ENCODE results near the gene MAPRE2. TPM values are rescaled to one million over a fixed set of nuclear protein-coding genes. Genes with fewer than 3 reads are reported as not detected.

Gene MAPRE2
- total RNA-seq, 4 donors from 2014 or later, result 21.8 to 57.7 (median 40.0) TPM

DNA sequence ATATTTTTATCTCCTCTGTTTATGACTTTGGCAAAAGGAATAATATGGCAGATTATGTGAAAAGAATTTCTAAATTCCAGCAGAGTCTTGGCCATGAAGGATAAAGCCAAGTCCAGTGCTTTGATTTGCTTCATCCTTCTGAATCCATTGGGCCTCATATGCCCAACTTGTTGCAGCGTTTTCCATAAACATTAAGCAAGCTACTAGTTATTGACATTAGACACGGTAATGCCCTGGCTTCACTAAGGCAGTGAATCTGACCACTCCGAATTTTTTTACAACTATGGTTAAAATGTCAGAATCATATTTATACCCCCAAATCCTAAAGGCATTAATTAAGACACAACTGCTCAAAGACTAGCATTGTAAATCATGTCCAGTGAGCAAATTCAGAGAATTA, 79.8 kb downstream of the MAPRE2 start:
- TF ChIP-seq, protein P1, sequence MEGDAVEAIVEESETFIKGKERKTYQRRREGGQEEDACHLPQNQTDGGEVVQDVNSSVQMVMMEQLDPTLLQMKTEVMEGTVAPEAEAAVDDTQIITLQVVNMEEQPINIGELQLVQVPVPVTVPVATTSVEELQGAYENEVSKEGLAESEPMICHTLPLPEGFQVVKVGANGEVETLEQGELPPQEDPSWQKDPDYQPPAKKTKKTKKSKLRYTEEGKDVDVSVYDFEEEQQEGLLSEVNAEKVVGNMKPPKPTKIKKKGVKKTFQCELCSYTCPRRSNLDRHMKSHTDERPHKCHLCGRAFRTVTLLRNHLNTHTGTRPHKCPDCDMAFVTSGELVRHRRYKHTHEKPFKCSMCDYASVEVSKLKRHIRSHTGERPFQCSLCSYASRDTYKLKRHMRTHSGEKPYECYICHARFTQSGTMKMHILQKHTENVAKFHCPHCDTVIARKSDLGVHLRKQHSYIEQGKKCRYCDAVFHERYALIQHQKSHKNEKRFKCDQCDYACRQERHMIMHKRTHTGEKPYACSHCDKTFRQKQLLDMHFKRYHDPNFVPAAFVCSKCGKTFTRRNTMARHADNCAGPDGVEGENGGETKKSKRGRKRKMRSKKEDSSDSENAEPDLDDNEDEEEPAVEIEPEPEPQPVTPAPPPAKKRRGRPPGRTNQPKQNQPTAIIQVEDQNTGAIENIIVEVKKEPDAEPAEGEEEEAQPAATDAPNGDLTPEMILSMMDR (IDR thresholded peaks at IDR 0.05), result no peak
- no peak for TF ChIP-seq POLR2A (IDR thresholded peaks at IDR 0.05)
- intact Hi-C loops (cut with DNase I; ENCODE audit: low total_unique reads), result no loop called here
- no peak for DNase-seq (ENCODE audit: low spot score in 2 of 2)
- no peak overlapping the region for H3K4me3 ChIP-seq (ENCODE audit: low read depth, poor library complexity, severe bottlenecking)
- 58 to 65% methylated on average over 3 of the region's 3 CpGs for WGBS, 2 donors

DNA sequence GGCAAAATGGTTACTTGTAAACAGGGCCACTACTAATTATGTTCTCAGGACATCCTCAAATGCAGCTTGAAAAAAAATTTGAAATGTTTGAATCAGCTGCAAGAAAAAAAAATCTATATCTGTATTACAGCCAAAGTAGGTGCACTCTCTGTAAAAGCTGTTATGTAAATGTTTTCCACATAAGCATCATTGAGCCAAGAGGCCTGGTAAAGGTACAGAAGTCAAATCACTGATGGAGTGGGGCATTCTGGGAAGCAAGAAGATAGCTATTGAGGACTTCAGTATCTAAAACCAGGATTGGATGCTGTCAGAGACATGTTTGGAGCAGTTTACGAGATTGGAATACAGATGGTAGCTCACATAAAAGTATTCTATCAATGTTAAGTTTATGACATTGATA, 80.3 kb downstream of the MAPRE2 start:
- WGBS, 2 donors, result 85 to 89% methylated on average over 1 of the region's 1 CpG
- no peak for TF ChIP-seq POLR2A (IDR thresholded peaks at IDR 0.05)
- intact Hi-C loops (cut with DNase I; ENCODE audit: low total_unique reads), result no loop called here
- DNase-seq (ENCODE audit: low spot score in 2 of 2), result no peak
- no peak overlapping the region for H3K4me3 ChIP-seq (ENCODE audit: low read depth, poor library complexity, severe bottlenecking)

DNA sequence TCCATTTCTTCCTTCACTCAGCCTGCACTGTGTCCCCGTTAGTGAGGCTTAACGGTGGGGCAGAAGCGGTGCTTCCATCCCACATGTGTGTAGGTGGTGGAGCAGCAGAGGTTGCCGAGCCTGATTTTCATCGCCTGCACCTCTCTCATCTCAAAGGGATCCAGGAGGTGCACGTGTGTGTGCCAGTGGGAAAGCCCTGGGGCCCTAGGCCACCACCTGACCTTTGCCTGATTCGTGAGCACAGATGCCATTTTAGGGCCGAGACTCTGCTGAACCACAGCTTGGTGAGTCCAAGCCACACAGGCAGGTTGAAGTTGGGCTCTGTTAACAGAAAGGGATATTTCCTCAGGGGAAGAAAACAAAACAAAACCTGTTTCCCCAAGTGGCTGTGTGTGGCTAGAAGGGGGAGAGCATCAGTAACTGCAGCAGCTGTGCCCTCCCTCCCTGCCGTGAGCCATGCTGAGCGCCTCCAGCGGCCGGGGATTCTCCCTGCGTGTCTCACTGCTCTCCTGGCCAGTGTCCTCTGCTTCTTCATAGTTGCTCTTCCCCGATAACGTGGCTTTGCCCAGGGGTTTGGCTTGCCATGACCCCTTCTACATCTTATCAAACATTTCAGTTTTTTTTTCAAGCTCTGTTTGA, 81.5 kb downstream of the MAPRE2 start:
- no peak for DNase-seq (ENCODE audit: low spot score in 2 of 2)
- no peak overlapping the region for H3K4me3 ChIP-seq (ENCODE audit: low read depth, poor library complexity, severe bottlenecking)
- intact Hi-C loops (cut with DNase I; ENCODE audit: low total_unique reads), result no loop called here
- no peak for TF ChIP-seq POLR2A (IDR thresholded peaks at IDR 0.05)
- TF ChIP-seq, protein P1 (IDR thresholded peaks at IDR 0.05), result no peak
- WGBS, 2 donors, result 64 to 75% methylated on average over 15 of the region's 15 CpGs

DNA sequence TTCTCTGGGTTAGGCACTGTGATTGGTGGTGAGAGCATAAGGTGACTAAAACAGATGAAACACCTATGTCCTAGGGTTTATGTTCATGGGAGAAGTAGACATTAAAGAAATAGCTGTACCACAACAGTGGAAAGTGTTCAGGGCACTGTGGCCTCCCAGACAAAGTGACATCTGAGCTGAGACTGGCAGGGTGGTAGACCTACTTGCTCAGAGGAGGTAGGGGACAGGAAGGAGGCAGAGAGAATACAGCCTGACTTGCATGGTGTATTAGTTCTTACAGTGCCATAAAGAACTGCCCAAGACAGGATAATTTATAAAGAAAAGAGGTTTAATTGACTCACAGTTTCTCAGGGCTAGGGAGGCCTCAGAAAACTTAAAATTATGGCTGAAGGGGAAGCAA, 82.6 kb downstream of the MAPRE2 start:
- H3K4me3 ChIP-seq (ENCODE audit: low read depth, poor library complexity, severe bottlenecking), result no peak overlapping the region
- intact Hi-C loops (cut with DNase I; ENCODE audit: low total_unique reads), result no loop called here

DNA sequence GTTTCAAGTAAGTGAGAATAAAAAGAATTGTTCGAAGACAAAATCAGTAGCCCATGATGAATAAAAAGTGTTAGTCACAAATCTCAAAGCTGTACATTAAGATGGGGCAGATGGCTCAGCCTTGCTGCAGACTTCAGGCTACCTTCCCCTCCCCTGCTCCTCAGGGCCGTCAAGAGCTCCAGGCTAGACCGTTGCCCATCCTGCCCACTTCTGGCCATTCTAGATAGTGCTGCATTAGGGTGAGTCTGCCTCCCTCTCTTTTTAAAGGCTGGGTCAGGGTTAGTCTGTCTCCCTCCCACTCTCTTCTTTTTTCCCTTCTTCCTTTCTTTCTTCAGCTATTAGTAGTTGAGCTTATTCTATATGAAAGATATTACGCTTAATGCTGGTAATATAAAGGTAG, 86.0 kb downstream of the MAPRE2 start:
- DNase-seq (ENCODE audit: low spot score in 2 of 2), result no peak
- WGBS, 2 donors, result 75 to 78% methylated on average over 4 of the region's 4 CpGs
- no peak overlapping the region for H3K4me3 ChIP-seq (ENCODE audit: low read depth, poor library complexity, severe bottlenecking)
- TF ChIP-seq POLR2A (IDR thresholded peaks at IDR 0.05), result no peak
- TF ChIP-seq, protein P1 (IDR thresholded peaks at IDR 0.05), result no peak
- intact Hi-C loops (cut with DNase I; ENCODE audit: low total_unique reads), result no loop called here

More for the DNA sequence above, 82.6 kb downstream of the MAPRE2 start:
- TF ChIP-seq, protein P1 (IDR thresholded peaks at IDR 0.05), result no peak
- TF ChIP-seq POLR2A (IDR thresholded peaks at IDR 0.05), result no peak
- no peak for DNase-seq (ENCODE audit: low spot score in 2 of 2)

DNA sequence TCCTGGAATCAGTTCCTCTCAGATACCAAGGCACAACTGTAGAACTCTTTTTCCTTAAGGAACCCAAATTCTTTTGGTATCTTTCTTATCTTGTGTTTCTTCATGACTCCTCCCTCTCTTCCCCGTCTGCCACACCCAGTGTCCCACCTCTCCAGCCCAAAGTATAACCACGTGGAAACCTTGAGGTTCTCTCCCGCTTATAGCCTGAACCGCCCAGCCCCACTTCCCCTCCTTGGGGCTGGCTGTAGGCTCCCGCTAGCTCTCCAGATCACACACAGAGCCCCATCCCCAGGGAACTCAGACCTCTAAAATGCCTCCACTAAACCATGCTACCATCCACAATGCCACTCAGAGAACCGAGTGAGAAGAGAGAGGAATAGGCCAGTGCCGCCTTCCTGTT, 87.5 kb downstream of the MAPRE2 start:
- no peak overlapping the region for H3K4me3 ChIP-seq (ENCODE audit: low read depth, poor library complexity, severe bottlenecking)
- no peak for DNase-seq (ENCODE audit: low spot score in 2 of 2)
- WGBS, 2 donors, result 90 to 94% methylated on average over 7 of the region's 7 CpGs
- TF ChIP-seq, protein P1 (IDR thresholded peaks at IDR 0.05), result no peak
- TF ChIP-seq POLR2A (IDR thresholded peaks at IDR 0.05), result no peak
- intact Hi-C loops (cut with DNase I; ENCODE audit: low total_unique reads), result no loop called here

Measured in lower leg skin (tissue), 4 donors.